ENCODE data around the gene SPINK4. TPM values are rescaled to one million over a fixed set of nuclear protein-coding genes. Genes with fewer than 3 reads are reported as not detected.

The SPINK4 gene
- total RNA-seq (2014; rRNA removed; shearing (Covaris generic); ENCODE audit: low replicate concordance): not detected in 2 replicates

- H2AFZ ChIP-seq (ENCODE audit: low read length): no peak within 1 kb of the TSS
- no peaks in the 10 kb centered on the region for H3K36me3 ChIP-seq (ENCODE audit: insufficient read depth, low read length)
- H3K27me3 ChIP-seq (ENCODE audit: low read length): no peaks in the 10 kb centered on the region
- no peaks in the 10 kb centered on the region for H4K20me1 ChIP-seq (ENCODE audit: insufficient read depth, low read depth, low read length)
- no peak within 1 kb of the TSS for H3K9ac ChIP-seq (ENCODE audit: low read length)
- no peak within 1 kb of the TSS for H3K4me3 ChIP-seq (ENCODE audit: low read length)
- H3K4me1 ChIP-seq (ENCODE audit: low read length): no peaks in the 10 kb centered on the region
- H3K27ac ChIP-seq (ENCODE audit: low read length): no peak within 1 kb of the TSS
- no peak for DNase-seq
- no peak within 1 kb of the TSS for H3K4me2 ChIP-seq (ENCODE audit: low read depth, low read length, poor library complexity, severe bottlenecking)
- no peaks in the 10 kb centered on the region for H3K9me2 ChIP-seq (replicated peaks; ENCODE audit: insufficient read depth, low read length)
- H3K9me3 ChIP-seq (ENCODE audit: low read length): no peaks in the 10 kb centered on the region
- H3K79me2 ChIP-seq (ENCODE audit: low read length): no peaks in the 10 kb centered on the region
Observed at GRCh38 chr9:33239921-33240320, at the start of gene SPINK4. SPINK4 (plus strand) TSS chr9:33240167; CDS start chr9:33240209, 42 bp downstream.

GRCh38 chr9:33192493-33193255 is 47.3 kb upstream of the SPINK4 start:
- no peak for DNase-seq
- H3K4me1 ChIP-seq (ENCODE audit: low read length): no peaks in the 10 kb centered on the region
- no peak overlapping the region for H3K4me2 ChIP-seq (ENCODE audit: low read depth, low read length, poor library complexity, severe bottlenecking)
- no peaks in the 10 kb centered on the region for H3K27me3 ChIP-seq (ENCODE audit: low read length)
- H3K9ac ChIP-seq (ENCODE audit: low read length): no peak overlapping the region
- no peaks in the 10 kb centered on the region for H3K9me2 ChIP-seq (replicated peaks; ENCODE audit: insufficient read depth, low read length)
- no peak overlapping the region for H2AFZ ChIP-seq (ENCODE audit: low read length)
- no peaks in the 10 kb centered on the region for H3K36me3 ChIP-seq (ENCODE audit: insufficient read depth, low read length)
- H4K20me1 ChIP-seq (ENCODE audit: insufficient read depth, low read depth, low read length): no peaks in the 10 kb centered on the region
- H3K4me3 ChIP-seq (ENCODE audit: low read length): no peak overlapping the region
- H3K27ac ChIP-seq (ENCODE audit: low read length): no peak overlapping the region
- no peaks in the 10 kb centered on the region for H3K9me3 ChIP-seq (ENCODE audit: low read length)
- no peaks in the 10 kb centered on the region for H3K79me2 ChIP-seq (ENCODE audit: low read length)

GRCh38 chr9:33193818-33194217 is 46.1 kb upstream of the SPINK4 start:
- Histone ChIP-seq H3K27me3 (ENCODE audit: low read length) (no peaks in the 10 kb centered on the region), H3K36me3 (ENCODE audit: insufficient read depth, low read length) (no peaks in the 10 kb centered on the region), H3K9me3 (ENCODE audit: low read length) (no peaks in the 10 kb centered on the region), H3K9me2 (replicated peaks; ENCODE audit: insufficient read depth, low read length) (no peaks in the 10 kb centered on the region), H2AFZ (ENCODE audit: low read length) (no peak overlapping the region), H3K4me3 (ENCODE audit: low read length) (no peak overlapping the region), H3K79me2 (ENCODE audit: low read length) (no peaks in the 10 kb centered on the region), H3K9ac (ENCODE audit: low read length) (no peak overlapping the region), H3K4me1 (ENCODE audit: low read length) (no peaks in the 10 kb centered on the region), H3K27ac (ENCODE audit: low read length) (no peak overlapping the region), H4K20me1 (ENCODE audit: insufficient read depth, low read depth, low read length) (no peaks in the 10 kb centered on the region), H3K4me2 (ENCODE audit: low read depth, low read length, poor library complexity, severe bottlenecking) (no peak overlapping the region)
- DNase-seq: no peak

GRCh38 chr9:33196736-33197135 is 43.2 kb upstream of the SPINK4 start:
- Histone ChIP-seq H3K4me3 (ENCODE audit: low read length) (no peak overlapping the region), H3K79me2 (ENCODE audit: low read length) (no peaks in the 10 kb centered on the region), H3K9ac (ENCODE audit: low read length) (no peak overlapping the region), H2AFZ (ENCODE audit: low read length) (no peak overlapping the region), H3K4me2 (ENCODE audit: low read depth, low read length, poor library complexity, severe bottlenecking) (no peak overlapping the region), H3K27me3 (ENCODE audit: low read length) (no peaks in the 10 kb centered on the region), H3K27ac (ENCODE audit: low read length) (no peak overlapping the region), H3K36me3 (ENCODE audit: insufficient read depth, low read length) (no peaks in the 10 kb centered on the region), H3K4me1 (ENCODE audit: low read length) (no peaks in the 10 kb centered on the region), H3K9me2 (replicated peaks; ENCODE audit: insufficient read depth, low read length) (no peaks in the 10 kb centered on the region), H3K9me3 (ENCODE audit: low read length) (no peaks in the 10 kb centered on the region), H4K20me1 (ENCODE audit: insufficient read depth, low read depth, low read length) (no peaks in the 10 kb centered on the region)
- no peak for DNase-seq

- Histone ChIP-seq H3K4me3 (ENCODE audit: low read length) (no peak overlapping the region), H3K79me2 (ENCODE audit: low read length) (no peaks in the 10 kb centered on the region), H3K36me3 (ENCODE audit: insufficient read depth, low read length) (no peaks in the 10 kb centered on the region), H3K9me3 (ENCODE audit: low read length) (no peaks in the 10 kb centered on the region), H3K27ac (ENCODE audit: low read length) (no peak overlapping the region), H2AFZ (ENCODE audit: low read length) (no peak overlapping the region), H3K4me1 (ENCODE audit: low read length) (peaks cover 6% of the 10 kb centered on the region), H3K9ac (ENCODE audit: low read length) (no peak overlapping the region), H3K9me2 (replicated peaks; ENCODE audit: insufficient read depth, low read length) (no peaks in the 10 kb centered on the region), H3K4me2 (ENCODE audit: low read depth, low read length, poor library complexity, severe bottlenecking) (no peak overlapping the region), H3K27me3 (ENCODE audit: low read length) (no peaks in the 10 kb centered on the region), H4K20me1 (ENCODE audit: insufficient read depth, low read depth, low read length) (no peaks in the 10 kb centered on the region)
- no peak for DNase-seq
Observed at GRCh38 chr9:33197279-33198152, 42.5 kb upstream of the SPINK4 start.

GRCh38 chr9:33198165-33198564 is 41.8 kb upstream of the SPINK4 start:
- Histone ChIP-seq H3K9me3 (ENCODE audit: low read length) (no peaks in the 10 kb centered on the region), H3K27ac (ENCODE audit: low read length) (no peak overlapping the region), H3K36me3 (ENCODE audit: insufficient read depth, low read length) (no peaks in the 10 kb centered on the region), H3K79me2 (ENCODE audit: low read length) (no peaks in the 10 kb centered on the region), H4K20me1 (ENCODE audit: insufficient read depth, low read depth, low read length) (no peaks in the 10 kb centered on the region), H2AFZ (ENCODE audit: low read length) (no peak overlapping the region), H3K4me1 (ENCODE audit: low read length) (peaks cover 12% of the 10 kb centered on the region), H3K4me3 (ENCODE audit: low read length) (no peak overlapping the region), H3K9me2 (replicated peaks; ENCODE audit: insufficient read depth, low read length) (no peaks in the 10 kb centered on the region), H3K27me3 (ENCODE audit: low read length) (no peaks in the 10 kb centered on the region), H3K4me2 (ENCODE audit: low read depth, low read length, poor library complexity, severe bottlenecking) (no peak overlapping the region), H3K9ac (ENCODE audit: low read length) (no peak overlapping the region)
- no peak for DNase-seq

- Histone ChIP-seq H3K9ac (ENCODE audit: low read length) (peak overlapping the region; percentile 9; the same call in 1 of the 2 replicates), H3K9me2 (replicated peaks; ENCODE audit: insufficient read depth, low read length) (no peaks in the 10 kb centered on the region), H3K27ac (ENCODE audit: low read length) (no peak overlapping the region), H3K4me3 (ENCODE audit: low read length) (no peak overlapping the region), H3K36me3 (ENCODE audit: insufficient read depth, low read length) (no peaks in the 10 kb centered on the region), H3K4me1 (ENCODE audit: low read length) (peaks cover 12% of the 10 kb centered on the region), H3K4me2 (ENCODE audit: low read depth, low read length, poor library complexity, severe bottlenecking) (no peak overlapping the region), H2AFZ (ENCODE audit: low read length) (peak overlapping the region; percentile 8; the same call in 1 of the 2 replicates), H4K20me1 (ENCODE audit: insufficient read depth, low read depth, low read length) (no peaks in the 10 kb centered on the region), H3K79me2 (ENCODE audit: low read length) (no peaks in the 10 kb centered on the region), H3K27me3 (ENCODE audit: low read length) (no peaks in the 10 kb centered on the region), H3K9me3 (ENCODE audit: low read length) (no peaks in the 10 kb centered on the region)
- DNase-seq: no peak
Observed at GRCh38 chr9:33202018-33202417, 37.9 kb upstream of the SPINK4 start.

GRCh38 chr9:33202552-33203201 is 37.3 kb upstream of the SPINK4 start:
- peaks cover 12% of the 10 kb centered on the region for H3K4me1 ChIP-seq (ENCODE audit: low read length)
- H4K20me1 ChIP-seq (ENCODE audit: insufficient read depth, low read depth, low read length): no peaks in the 10 kb centered on the region
- no peaks in the 10 kb centered on the region for H3K79me2 ChIP-seq (ENCODE audit: low read length)
- H3K9me3 ChIP-seq (ENCODE audit: low read length): no peaks in the 10 kb centered on the region
- no peaks in the 10 kb centered on the region for H3K27me3 ChIP-seq (ENCODE audit: low read length)
- H3K9ac ChIP-seq (ENCODE audit: low read length): peak overlapping the region; percentile 18; the same call in 1 of the 2 replicates
- H3K4me3 ChIP-seq (ENCODE audit: low read length): peak overlapping the region; percentile 26; the same call in 1 of the 2 replicates
- H3K4me2 ChIP-seq (ENCODE audit: low read depth, low read length, poor library complexity, severe bottlenecking): peak overlapping the region; percentile 33
- no peak overlapping the region for H3K27ac ChIP-seq (ENCODE audit: low read length)
- no peaks in the 10 kb centered on the region for H3K9me2 ChIP-seq (replicated peaks; ENCODE audit: insufficient read depth, low read length)
- peak overlapping the region; percentile 8; the same call in 1 of the 2 replicates for H2AFZ ChIP-seq (ENCODE audit: low read length)
- no peaks in the 10 kb centered on the region for H3K36me3 ChIP-seq (ENCODE audit: insufficient read depth, low read length)
- DNase-seq: peak; percentile 69
